Thyroid gland (tissue), 4 donors: ENCODE measurements around the gene SMAD3.

ENCODE experiments used
- CTCF ChIP-seq, 6 experiments: fragments of 200-600 bp in 3 of 6; fragments of 450-650 bp in 3 of 6; sonication (generic) in 3 of 6; IDR thresholded peaks; one replicate each; pipeline ENCODE4 v1.5.1; 2016 to 2019; ENCODE audit warnings: antibody characterized with exemption in 6 of 6, mild to moderate bottlenecking in 2 of 6, inconsistent platforms in 1 of 6, moderate library complexity in 1 of 6
- POLR2A ChIP-seq, 2 donors: fragments of 450-650 bp; IDR thresholded peaks; one replicate each; pipeline ENCODE4 v1.6.1; 2017; ENCODE audit warnings: antibody characterized with exemption in 2 of 2, mild to moderate bottlenecking in 2 of 2, moderate library complexity in 1 of 2

DNA sequence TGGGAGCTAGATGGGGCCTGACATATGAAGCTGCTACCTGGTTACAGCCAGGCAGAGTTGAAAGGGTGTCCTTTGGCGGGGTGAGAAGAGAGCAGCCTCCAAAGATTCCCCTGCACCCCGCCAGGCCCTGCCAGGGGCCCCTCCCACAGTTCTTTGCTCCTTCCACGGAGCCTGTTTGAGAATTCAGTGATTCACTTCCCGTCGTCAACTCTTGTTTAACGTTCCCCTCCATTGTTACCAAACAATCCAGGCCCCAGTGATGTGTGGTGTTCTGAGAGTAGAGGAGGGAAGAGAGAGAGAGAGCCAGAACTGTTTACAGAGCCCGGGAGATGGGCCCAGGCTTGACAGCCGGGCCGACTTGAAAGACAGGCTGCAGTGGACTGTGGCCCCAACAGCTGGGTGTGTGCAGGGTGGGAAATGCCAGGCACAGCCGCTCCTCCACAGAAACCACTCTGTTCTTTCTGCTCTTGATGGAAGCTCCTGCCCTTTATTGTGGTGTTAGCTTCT is 81.5 kb downstream of the SMAD3 start:
- TF ChIP-seq CTCF (IDR thresholded peaks at IDR 0.05) (no peak), POLR2A (IDR thresholded peaks at IDR 0.05) (no peak)
